Lower lobe of right lung (tissue), 2 donors: ENCODE results near the gene TXNRD1. TPM values are rescaled to one million over a fixed set of nuclear protein-coding genes. Genes with fewer than 3 reads are reported as not detected.
"Not testable (repeated sequence)": the region's sequence is repeated elsewhere in the genome, so short reads cannot be mapped to it uniquely, and the experiment has no call there.

Experiments used
- ATAC-seq, 2 donors: fragments of 200-7000 bp; cut with Tn5 transposase; one replicate each; pipeline ENCODE4 v1.9.1; 2020 to 2022; ENCODE audit warnings: mild to moderate bottlenecking in 2 of 2, moderate library complexity in 2 of 2
- DNase-seq: peaks from one replicate; pipeline ENCODE4 v3.0.0-alpha.2; 2020
- H3K27ac ChIP-seq: fragments of 200-600 bp; one replicate; pipeline ENCODE4 v1.8.0; 2022
- H3K27me3 ChIP-seq: fragments of 200-600 bp; one replicate; pipeline ENCODE4 v1.8.0; 2022; ENCODE audit warnings: low read depth
- H3K36me3 ChIP-seq: fragments of 200-600 bp; one replicate; pipeline ENCODE4 v1.8.0; 2022; ENCODE audit warnings: mild to moderate bottlenecking
- H3K4me1 ChIP-seq: fragments of 200-600 bp; one replicate; pipeline ENCODE4 v1.8.0; 2022
- H3K4me3 ChIP-seq: fragments of 200-600 bp; one replicate; pipeline ENCODE4 v1.8.0; 2022; ENCODE audit warnings: mild to moderate bottlenecking
- H3K9me3 ChIP-seq: fragments of 200-600 bp; one replicate; pipeline ENCODE4 v1.8.0; 2022
- intact Hi-C: fragments of 100-400 bp; cut with DNase I; formaldehyde crosslinking; loops from one replicate; pipeline ENCODE4 v1.11.0; 2022
- total RNA-seq: library from RNA; stranded (reverse); fragmentation: NEBNext Ultra II Directional; extraction: Animal tissue kit (Norgen Biotek cat#: 25700); gene quantifications from one replicate; pipeline ENCODE4 v1.2.1, GENCODE V29; 2021
- TF ChIP-seq, protein P1 (sequence below): fragments of 200-600 bp; IDR thresholded peaks from one replicate; pipeline ENCODE4 v1.8.0; 2022; ENCODE audit warnings: antibody characterized with exemption, mild to moderate bottlenecking
- donor health status: DM: no; HTN: yes; CAD: no; lungs with severe emphysema.

Gene TXNRD1
- total RNA-seq, 1 donor from 2014 or later = 144 TPM

DNA sequence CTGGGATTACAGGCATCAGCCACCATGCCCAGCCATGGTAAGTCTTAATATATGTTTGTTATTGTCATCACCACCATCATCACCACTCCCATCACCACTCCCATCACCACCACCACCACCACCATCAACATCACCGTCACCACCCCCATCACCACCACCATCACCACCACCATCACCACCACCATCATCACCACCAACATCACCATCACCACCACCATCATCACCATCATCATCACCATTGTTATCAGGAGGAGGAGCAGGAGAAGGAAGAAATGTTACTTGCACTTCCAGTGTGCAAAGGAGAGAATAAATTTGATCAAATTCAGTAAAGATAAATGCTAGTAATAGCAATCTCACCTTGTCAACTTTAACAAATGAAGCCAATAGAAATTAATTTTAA, 169.9 kb downstream of the TXNRD1 start:
- no peak for ATAC-seq
- no peaks in the 10 kb centered on the region for H3K27me3 ChIP-seq
- H3K4me1 ChIP-seq = peaks cover 11% of the 10 kb centered on the region
- no peak overlapping the region for H3K4me3 ChIP-seq
- H3K36me3 ChIP-seq = no peaks in the 10 kb centered on the region
- no peak for DNase-seq
- no peaks in the 10 kb centered on the region for H3K9me3 ChIP-seq
- TF ChIP-seq, protein P1, sequence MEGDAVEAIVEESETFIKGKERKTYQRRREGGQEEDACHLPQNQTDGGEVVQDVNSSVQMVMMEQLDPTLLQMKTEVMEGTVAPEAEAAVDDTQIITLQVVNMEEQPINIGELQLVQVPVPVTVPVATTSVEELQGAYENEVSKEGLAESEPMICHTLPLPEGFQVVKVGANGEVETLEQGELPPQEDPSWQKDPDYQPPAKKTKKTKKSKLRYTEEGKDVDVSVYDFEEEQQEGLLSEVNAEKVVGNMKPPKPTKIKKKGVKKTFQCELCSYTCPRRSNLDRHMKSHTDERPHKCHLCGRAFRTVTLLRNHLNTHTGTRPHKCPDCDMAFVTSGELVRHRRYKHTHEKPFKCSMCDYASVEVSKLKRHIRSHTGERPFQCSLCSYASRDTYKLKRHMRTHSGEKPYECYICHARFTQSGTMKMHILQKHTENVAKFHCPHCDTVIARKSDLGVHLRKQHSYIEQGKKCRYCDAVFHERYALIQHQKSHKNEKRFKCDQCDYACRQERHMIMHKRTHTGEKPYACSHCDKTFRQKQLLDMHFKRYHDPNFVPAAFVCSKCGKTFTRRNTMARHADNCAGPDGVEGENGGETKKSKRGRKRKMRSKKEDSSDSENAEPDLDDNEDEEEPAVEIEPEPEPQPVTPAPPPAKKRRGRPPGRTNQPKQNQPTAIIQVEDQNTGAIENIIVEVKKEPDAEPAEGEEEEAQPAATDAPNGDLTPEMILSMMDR = no peak
- no peak overlapping the region for H3K27ac ChIP-seq
- intact Hi-C loops = no loop called here

DNA sequence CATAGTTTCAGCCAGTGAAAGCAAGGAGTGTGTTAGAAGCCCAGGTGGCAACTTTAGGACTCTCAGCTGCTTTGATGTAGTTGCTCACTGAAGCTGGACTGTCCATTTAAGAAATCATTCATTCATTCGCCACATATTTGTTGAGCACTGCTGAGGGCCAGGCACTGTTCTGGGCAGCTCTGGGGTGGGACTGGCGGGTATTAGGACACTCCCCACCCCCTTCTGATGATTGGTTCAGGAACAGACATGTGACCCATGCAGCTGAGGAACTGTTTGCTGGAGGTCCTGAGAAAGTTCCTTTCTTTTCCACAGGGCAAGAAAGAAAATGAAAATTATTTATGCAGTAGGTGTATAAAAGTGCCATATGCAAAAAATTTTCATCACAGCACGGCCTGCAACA, 170.9 kb downstream of the TXNRD1 start:
- no peak for ATAC-seq
- no peaks in the 10 kb centered on the region for H3K9me3 ChIP-seq
- TF ChIP-seq, protein P1 = no peak
- no peaks in the 10 kb centered on the region for H3K27me3 ChIP-seq
- DNase-seq = no peak
- H3K4me3 ChIP-seq = no peak overlapping the region
- intact Hi-C loops = no loop called here
- no peaks in the 10 kb centered on the region for H3K36me3 ChIP-seq
- peaks cover 10% of the 10 kb centered on the region for H3K4me1 ChIP-seq
- H3K27ac ChIP-seq = no peak overlapping the region

DNA sequence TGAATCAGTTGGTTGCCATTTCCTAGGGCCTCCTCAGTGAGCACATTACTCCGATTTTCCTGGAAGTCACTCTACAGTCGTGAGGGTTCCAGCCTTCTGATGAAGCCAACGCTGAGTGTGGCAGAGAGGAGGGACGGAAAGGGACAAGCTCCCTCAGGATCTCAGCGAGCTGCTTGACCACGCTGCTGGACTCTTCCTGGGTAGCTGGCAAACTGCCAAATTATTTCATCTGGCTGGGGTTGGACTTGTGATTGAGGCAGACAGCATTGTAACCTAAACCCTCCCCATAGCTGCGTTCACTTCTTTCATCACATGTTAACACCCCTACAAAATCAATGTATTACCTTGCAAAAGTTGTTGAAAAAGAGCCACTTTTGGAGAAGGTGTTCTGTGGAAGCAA, 171.6 kb downstream of the TXNRD1 start:
- Histone ChIP-seq H3K27me3 (no peaks in the 10 kb centered on the region), H3K9me3 (no peaks in the 10 kb centered on the region), H3K36me3 (no peaks in the 10 kb centered on the region), H3K27ac (no peak overlapping the region), H3K4me1 (peaks cover 3% of the 10 kb centered on the region), H3K4me3 (no peak overlapping the region)
- DNase-seq (no peak), ATAC-seq (no peak)
- TF ChIP-seq, protein P1 = no peak
- intact Hi-C loops = no loop called here

DNA sequence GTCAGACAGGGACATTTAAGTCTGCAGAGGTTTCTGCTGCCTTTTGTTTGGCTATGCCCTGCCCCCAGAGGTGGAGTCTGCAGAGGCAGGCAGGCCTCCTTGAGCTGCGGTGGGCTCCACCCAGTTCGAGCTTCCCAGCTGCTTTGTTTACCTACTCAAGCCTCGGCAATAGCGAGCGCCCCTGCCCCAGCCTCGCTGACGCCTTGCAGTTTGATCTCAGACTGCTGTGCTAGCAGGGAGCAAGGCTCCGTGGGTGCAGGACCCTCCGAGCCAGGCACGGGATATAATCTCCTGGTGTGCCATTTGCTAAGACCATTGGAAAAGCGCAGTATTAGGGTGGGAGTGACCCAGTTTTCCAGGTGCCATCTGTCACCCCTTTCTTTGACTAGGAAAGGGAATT, 178.5 kb downstream of the TXNRD1 start:
- H3K4me1 ChIP-seq, H3K27me3 ChIP-seq, H3K4me3 ChIP-seq, DNase-seq, intact Hi-C loops, H3K27ac ChIP-seq, ATAC-seq, H3K9me3 ChIP-seq, H3K36me3 ChIP-seq: not testable (repeated sequence)

Other genes starting within 250 kb of the TXNRD1 start
- 19.7 TPM for gene TDG, start 249.9 kb upstream of the TXNRD1 start, total RNA-seq
- 10.5 TPM for gene GLT8D2, start 165.6 kb upstream of the TXNRD1 start, total RNA-seq
- 18.5 TPM for gene HCFC2, start 151.2 kb upstream of the TXNRD1 start, total RNA-seq
- gene NFYB, start 77.6 kb upstream of the TXNRD1 start, total RNA-seq = 31.2 TPM
- 3.3 TPM for gene EID3, start 88.0 kb downstream of the TXNRD1 start, total RNA-seq
- 46.2 TPM for gene CHST11, start 241.2 kb downstream of the TXNRD1 start, total RNA-seq